ENCODE measurements around the gene RBFOX1.
"Not testable (repeated sequence)": the region's sequence is repeated elsewhere in the genome, so short reads cannot be mapped to it uniquely, and the experiment has no call there.

The RBFOX1 gene

GRCh38 chr16:7482032-7482431 is 149.4 kb downstream of the RBFOX1 start:
- DNase-seq (ENCODE audit: low spot score) = no peak

- no peak for DNase-seq (ENCODE audit: low spot score)
Observed at GRCh38 chr16:7482596-7483290, 150.1 kb downstream of the RBFOX1 start.

- no peak for DNase-seq (ENCODE audit: low spot score)
Observed at GRCh38 chr16:7487574-7488323, 155.1 kb downstream of the RBFOX1 start.

GRCh38 chr16:7492122-7492521 is 159.5 kb downstream of the RBFOX1 start:
- no peak for DNase-seq (ENCODE audit: low spot score)

GRCh38 chr16:7493133-7493532 is 160.5 kb downstream of the RBFOX1 start:
- DNase-seq (ENCODE audit: low spot score) = no peak

GRCh38 chr16:7497691-7498090 is 165.0 kb downstream of the RBFOX1 start:
- DNase-seq (ENCODE audit: low spot score) = no peak

- DNase-seq (ENCODE audit: low spot score) = no peak
Observed at GRCh38 chr16:7501868-7502267, 169.2 kb downstream of the RBFOX1 start.

- not testable (repeated sequence) for DNase-seq (ENCODE audit: low spot score)
Observed at GRCh38 chr16:7502591-7503157, 170.0 kb downstream of the RBFOX1 start.

- DNase-seq (ENCODE audit: low spot score) = no peak
Observed at GRCh38 chr16:7503666-7504065, 171.0 kb downstream of the RBFOX1 start.

GRCh38 chr16:7504844-7505243 is 172.2 kb downstream of the RBFOX1 start:
- DNase-seq (ENCODE audit: low spot score) = no peak

GRCh38 chr16:7505495-7505894 is 172.8 kb downstream of the RBFOX1 start:
- DNase-seq (ENCODE audit: low spot score) = no peak

GRCh38 chr16:7506363-7506762 is 173.7 kb downstream of the RBFOX1 start:
- DNase-seq (ENCODE audit: low spot score) = no peak

GRCh38 chr16:7508656-7509055 is 176.0 kb downstream of the RBFOX1 start:
- no peak for DNase-seq (ENCODE audit: low spot score)

GRCh38 chr16:7509963-7510601 is 177.4 kb downstream of the RBFOX1 start:
- no peak for DNase-seq (ENCODE audit: low spot score)

GRCh38 chr16:7511549-7512260 is 179.1 kb downstream of the RBFOX1 start:
- DNase-seq (ENCODE audit: low spot score) = no peak

- DNase-seq (ENCODE audit: low spot score) = no peak
Observed at GRCh38 chr16:7512503-7512902, 179.9 kb downstream of the RBFOX1 start.

- DNase-seq (ENCODE audit: low spot score) = peak; percentile 17
Observed at GRCh38 chr16:7513429-7513828, 180.8 kb downstream of the RBFOX1 start.

- DNase-seq (ENCODE audit: low spot score) = no peak
Observed at GRCh38 chr16:7515543-7515942, 182.9 kb downstream of the RBFOX1 start.

GRCh38 chr16:7517496-7517895 is 184.9 kb downstream of the RBFOX1 start:
- DNase-seq (ENCODE audit: low spot score) = no peak

- no peak for DNase-seq (ENCODE audit: low spot score)
Observed at GRCh38 chr16:7518158-7518557, 185.5 kb downstream of the RBFOX1 start.

- no peak for DNase-seq (ENCODE audit: low spot score)
Observed at GRCh38 chr16:7521834-7522233, 189.2 kb downstream of the RBFOX1 start.

GRCh38 chr16:7524419-7524818 is 191.8 kb downstream of the RBFOX1 start:
- DNase-seq (ENCODE audit: low spot score) = no peak

Data from HuH-7 (cell line).